Bronchial epithelial cell (primary cell): ENCODE data around the gene SMURF1. TPM values are rescaled to one million over a fixed set of nuclear protein-coding genes. Genes with fewer than 3 reads are reported as not detected.
"Not testable (repeated sequence)": the region's sequence is repeated elsewhere in the genome, so short reads cannot be mapped to it uniquely, and the experiment has no call there.

Experiments
- DNase-seq: peaks from one replicate; pipeline ENCODE4 v3.0.0-alpha.2; 2010; ENCODE audit warnings: low read depth
- FAIRE-seq: peaks from 2 replicates; lab custom pipeline; 2011; peaks lifted over from hg19 to GRCh38; lab: Jason Lieb, UNC
- H3K27me3 ChIP-seq: 2 replicates; pipeline ENCODE4 v1.5.1; 2011; ENCODE audit warnings: low read length; ENCODE audit not compliant: control insufficient read depth, insufficient read depth
- H3K36me3 ChIP-seq: 2 replicates; pipeline ENCODE4 v1.5.1; 2011; ENCODE audit warnings: low read length; ENCODE audit not compliant: control insufficient read depth, insufficient read depth
- H3K4me3 ChIP-seq: 2 replicates; pipeline ENCODE4 v1.5.1; 2011; ENCODE audit warnings: mild to moderate bottlenecking, low read depth, low read length, control low read depth
- total RNA-seq: library from RNA; depleted of rRNA; stranded (reverse); fragments of >200 nt; gene quantifications from 2 replicates; pipeline ENCODE4 v1.2.1, GENCODE V29; 2014
- TF ChIP-seq, protein P1 (sequence below): IDR thresholded peaks from 2 replicates; pipeline ENCODE4 v1.5.1; 2011; ENCODE audit warnings: mild to moderate bottlenecking, moderate library complexity, low read length, control low read depth, inconsistent platforms; ENCODE audit not compliant: insufficient read depth, severe bottlenecking

Gene SMURF1
- total RNA-seq, 1 donor from 2014 or later: 42.4 TPM

DNA sequence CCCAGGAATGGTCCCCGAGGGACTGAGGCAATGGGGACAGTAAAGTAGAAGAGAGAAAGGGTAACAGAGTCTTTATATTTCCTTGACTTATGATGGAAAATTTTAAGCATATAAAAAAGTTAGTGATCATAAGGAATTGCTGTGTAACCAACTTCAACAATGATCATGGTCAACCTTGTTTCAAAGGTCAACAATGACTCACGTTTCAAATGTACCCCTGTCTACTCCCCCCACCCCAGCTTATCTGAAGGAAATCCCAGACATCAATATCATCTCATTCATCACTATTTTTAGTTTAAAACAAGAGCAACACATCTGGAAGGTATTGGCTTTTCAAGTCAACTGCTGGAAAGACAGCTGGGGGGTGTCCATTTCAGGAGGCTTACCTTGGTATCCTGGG is 92.9 kb downstream of the SMURF1 start:
- H3K27me3 ChIP-seq: no peaks in the 10 kb centered on the region
- peaks cover 40% of the 10 kb centered on the region for H3K36me3 ChIP-seq
- FAIRE-seq (no peak), DNase-seq (no peak)
- no peak overlapping the region for H3K4me3 ChIP-seq
- TF ChIP-seq, protein P1, sequence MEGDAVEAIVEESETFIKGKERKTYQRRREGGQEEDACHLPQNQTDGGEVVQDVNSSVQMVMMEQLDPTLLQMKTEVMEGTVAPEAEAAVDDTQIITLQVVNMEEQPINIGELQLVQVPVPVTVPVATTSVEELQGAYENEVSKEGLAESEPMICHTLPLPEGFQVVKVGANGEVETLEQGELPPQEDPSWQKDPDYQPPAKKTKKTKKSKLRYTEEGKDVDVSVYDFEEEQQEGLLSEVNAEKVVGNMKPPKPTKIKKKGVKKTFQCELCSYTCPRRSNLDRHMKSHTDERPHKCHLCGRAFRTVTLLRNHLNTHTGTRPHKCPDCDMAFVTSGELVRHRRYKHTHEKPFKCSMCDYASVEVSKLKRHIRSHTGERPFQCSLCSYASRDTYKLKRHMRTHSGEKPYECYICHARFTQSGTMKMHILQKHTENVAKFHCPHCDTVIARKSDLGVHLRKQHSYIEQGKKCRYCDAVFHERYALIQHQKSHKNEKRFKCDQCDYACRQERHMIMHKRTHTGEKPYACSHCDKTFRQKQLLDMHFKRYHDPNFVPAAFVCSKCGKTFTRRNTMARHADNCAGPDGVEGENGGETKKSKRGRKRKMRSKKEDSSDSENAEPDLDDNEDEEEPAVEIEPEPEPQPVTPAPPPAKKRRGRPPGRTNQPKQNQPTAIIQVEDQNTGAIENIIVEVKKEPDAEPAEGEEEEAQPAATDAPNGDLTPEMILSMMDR: no peak

DNA sequence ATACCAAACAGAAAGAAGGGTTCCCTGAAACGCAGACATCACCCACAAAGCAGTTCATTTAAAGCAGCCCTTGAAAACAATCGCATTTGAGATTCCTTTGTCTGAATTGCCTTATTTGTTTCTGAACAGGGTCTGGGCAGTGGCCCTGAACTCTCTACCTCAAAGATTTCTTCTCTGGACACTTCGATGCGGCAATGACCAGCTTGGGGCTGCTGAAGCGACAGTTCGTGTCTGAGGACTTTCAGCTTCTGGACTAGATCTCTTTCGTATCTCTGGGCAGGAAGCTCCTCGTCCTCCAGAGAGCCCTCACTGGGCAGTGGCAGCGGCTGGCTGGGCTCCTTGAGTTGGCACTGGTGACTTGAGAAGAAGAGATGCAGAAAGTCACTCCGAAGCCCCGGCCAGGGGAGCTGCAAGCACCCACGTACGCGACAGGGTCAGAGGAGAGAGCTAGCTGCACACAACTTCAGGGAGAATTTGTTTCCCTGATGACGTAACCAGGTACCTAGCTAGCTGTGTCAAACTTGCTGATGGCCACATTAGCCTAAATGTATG is 96.3 kb downstream of the SMURF1 start:
- Histone ChIP-seq H3K4me3 (no peak overlapping the region), H3K27me3 (no peaks in the 10 kb centered on the region), H3K36me3 (peaks cover 43% of the 10 kb centered on the region)
- DNase-seq: no peak
- TF ChIP-seq, protein P1: no peak
- no peak for FAIRE-seq

DNA sequence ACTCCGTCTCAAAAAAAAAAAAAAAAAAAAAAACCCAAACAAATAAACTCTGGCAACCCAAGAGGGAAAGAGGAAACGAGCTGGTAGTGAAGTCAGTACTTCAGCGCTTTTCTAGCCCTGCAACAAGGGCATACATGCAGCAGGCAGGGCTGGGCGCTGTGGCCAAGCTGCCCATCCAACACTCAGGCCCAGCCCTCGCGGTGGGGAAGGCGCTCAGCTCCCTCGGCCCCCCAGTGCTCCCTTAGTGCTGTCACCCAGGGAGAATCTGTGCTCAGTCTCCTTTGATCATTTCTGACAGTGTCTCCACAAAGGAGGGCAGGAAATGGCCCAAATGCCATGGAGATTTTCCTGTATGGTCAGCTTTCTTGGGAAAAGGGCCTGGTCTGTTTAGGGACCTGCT is 97.2 kb downstream of the SMURF1 start:
- no peaks in the 10 kb centered on the region for H3K27me3 ChIP-seq
- H3K36me3 ChIP-seq: peaks cover 38% of the 10 kb centered on the region
- DNase-seq (no peak), FAIRE-seq (no peak)
- TF ChIP-seq, protein P1: no peak
- no peak overlapping the region for H3K4me3 ChIP-seq

DNA sequence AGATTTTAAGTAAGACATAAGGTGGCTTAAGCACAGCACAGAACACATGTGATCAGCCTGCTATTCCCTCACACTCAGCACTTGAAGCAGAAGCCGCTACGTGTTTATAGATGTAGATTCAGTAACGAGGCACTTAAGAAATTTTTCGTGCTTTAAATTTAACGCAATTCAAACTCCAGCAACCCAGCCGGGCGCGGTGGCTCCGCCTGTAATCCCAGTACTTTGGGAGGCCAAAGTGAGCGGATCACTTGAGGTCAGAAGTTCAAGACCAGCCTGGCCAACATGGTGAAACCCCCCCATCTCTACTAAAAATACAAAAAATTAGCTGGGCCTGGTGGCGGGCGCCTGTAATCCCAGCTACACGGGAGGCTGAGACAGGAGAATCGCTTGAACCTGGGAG is 97.6 kb downstream of the SMURF1 start:
- not testable (repeated sequence) for DNase-seq, FAIRE-seq, H3K27me3 ChIP-seq, H3K4me3 ChIP-seq
- peaks cover 38% of the 10 kb centered on the region for H3K36me3 ChIP-seq

DNA sequence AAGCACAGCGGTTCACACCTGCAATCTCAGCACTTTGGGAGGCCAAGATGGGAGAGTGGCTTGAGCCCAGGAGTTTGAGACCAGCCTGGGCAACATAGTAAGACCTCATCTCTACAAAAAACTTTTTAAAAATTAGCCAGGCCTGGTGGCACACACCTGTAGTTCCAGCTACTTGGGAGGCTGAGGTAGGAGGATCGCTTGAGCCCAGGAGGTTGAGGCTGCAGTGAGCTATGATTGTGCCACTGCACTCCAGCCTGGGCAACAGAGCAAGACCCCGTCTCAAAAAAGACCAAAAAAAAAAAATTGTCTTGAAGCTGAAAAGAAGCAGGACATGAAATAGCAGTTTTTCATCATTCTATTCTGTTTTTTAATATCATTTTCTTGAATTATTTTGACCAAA is 99.0 kb downstream of the SMURF1 start:
- not testable (repeated sequence) for DNase-seq

DNA sequence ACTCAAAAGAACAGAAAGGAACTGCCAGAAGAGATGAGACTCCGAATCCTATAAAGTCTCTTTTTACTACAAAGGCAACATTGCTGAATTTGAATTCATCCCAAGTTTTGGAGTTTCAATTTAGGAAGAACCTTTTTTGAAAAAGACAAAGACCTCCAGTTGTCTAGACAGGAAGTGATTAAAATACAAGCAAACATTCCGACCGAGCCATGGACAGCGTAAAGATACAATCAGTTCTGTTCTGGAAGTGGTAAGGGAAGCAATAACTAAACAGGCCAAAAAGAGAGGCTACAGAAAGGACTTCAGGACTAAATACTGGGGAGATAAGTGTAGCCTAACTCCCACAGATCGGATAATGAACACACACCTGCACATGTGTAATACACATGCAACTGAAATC is 101.0 kb downstream of the SMURF1 start:
- H3K4me3 ChIP-seq: no peak overlapping the region
- TF ChIP-seq, protein P1: no peak
- peaks cover 47% of the 10 kb centered on the region for H3K36me3 ChIP-seq
- H3K27me3 ChIP-seq: no peaks in the 10 kb centered on the region
- DNase-seq (no peak), FAIRE-seq (no peak)

More for the DNA sequence above, 99.0 kb downstream of the SMURF1 start:
- not testable (repeated sequence) for H3K27me3 ChIP-seq, H3K4me3 ChIP-seq, FAIRE-seq
- peaks cover 42% of the 10 kb centered on the region for H3K36me3 ChIP-seq

DNA sequence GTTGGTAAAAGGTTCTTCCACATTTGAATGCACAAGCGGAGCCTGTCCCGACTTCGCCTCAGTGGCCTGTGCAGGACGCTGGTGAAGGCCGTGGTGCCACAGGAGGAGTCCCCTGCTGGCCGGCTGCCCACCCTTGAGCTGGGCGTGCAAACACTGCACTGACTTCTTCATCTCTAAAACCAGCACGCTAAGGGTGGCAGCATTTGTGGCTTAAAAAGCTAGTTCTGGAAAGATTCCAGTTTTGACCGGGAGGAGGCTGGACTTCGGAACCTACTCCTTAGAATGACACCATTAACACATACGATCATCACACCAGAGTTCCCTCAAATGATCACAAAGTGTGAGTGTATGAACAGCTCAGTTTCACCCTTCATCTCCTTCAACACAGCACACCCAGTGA is 102.4 kb downstream of the SMURF1 start:
- no peak for DNase-seq
- FAIRE-seq: no peak
- H3K36me3 ChIP-seq: peaks cover 50% of the 10 kb centered on the region
- TF ChIP-seq, protein P1: no peak
- H3K4me3 ChIP-seq: no peak overlapping the region
- H3K27me3 ChIP-seq: no peaks in the 10 kb centered on the region
